H1 (cell line): ENCODE results near the gene TRAPPC8. TPM values are rescaled to one million over a fixed set of nuclear protein-coding genes. Genes with fewer than 3 reads are reported as not detected.

ENCODE experiments used
- CTCF ChIA-PET: fragments of 300-600 bp; sonication (Branson Sonifier 250); formaldehyde crosslinking; loops from one replicate; lab custom pipeline; 2021; ENCODE audit not compliant: partially characterized antibody; lab: Charles Lee
- POLR2A ChIA-PET: fragments of 300-600 bp; sonication (Branson Sonifier 250); formaldehyde crosslinking; loops from one replicate; lab custom pipeline; 2021; ENCODE audit warnings: inconsistent platforms; ENCODE audit not compliant: partially characterized antibody; lab: Charles Lee
- DNase-seq, 2 experiments: peaks; one replicate each; pipeline versions ENCODE4 v3.0.0 to v3.0.0-alpha.2; 2010 to 2022; ENCODE audit warnings: low spot score in 2 of 2, low read depth in 1 of 2, mixed read lengths in 1 of 2
- FAIRE-seq: peaks from 2 replicates; lab custom pipeline; 2011; peaks lifted over from hg19 to GRCh38; lab: Jason Lieb, UNC
- H2AFZ ChIP-seq: 2 replicates; pipeline ENCODE4 v1.8.1; 2012; ENCODE audit warnings: low read length, inconsistent platforms
- H2AK5ac ChIP-seq: 2 replicates; pipeline ENCODE4 v1.6.1; 2013; ENCODE audit warnings: low read depth, low read length
- H2BK120ac ChIP-seq: replicated peaks from 2 replicates; pipeline ENCODE3; 2013; ENCODE audit warnings: low read depth, low read length, inconsistent platforms
- H2BK12ac ChIP-seq: 2 replicates; pipeline ENCODE4 v1.6.1; 2013; ENCODE audit warnings: low read depth, low read length
- H2BK15ac ChIP-seq: 2 replicates; pipeline ENCODE4 v1.6.1; 2013; ENCODE audit warnings: low read length
- H2BK20ac ChIP-seq: 2 replicates; pipeline ENCODE4 v1.6.1; 2013; ENCODE audit warnings: low read length
- H2BK5ac ChIP-seq: 2 replicates; pipeline ENCODE4 v1.6.1; 2013; ENCODE audit warnings: low read depth, low read length
- H3K14ac ChIP-seq: 2 replicates; pipeline ENCODE4 v1.6.1; 2013; ENCODE audit warnings: inconsistent platforms; ENCODE audit not compliant: insufficient read length
- H3K18ac ChIP-seq: 2 replicates; pipeline ENCODE4 v1.6.1; 2013; ENCODE audit warnings: low read length; ENCODE audit errors: extremely low read depth
- H3K23ac ChIP-seq: 2 replicates; pipeline ENCODE4 v1.6.1; 2013; ENCODE audit warnings: inconsistent platforms; ENCODE audit not compliant: insufficient read length
- H3K23me2 ChIP-seq: 2 replicates; pipeline ENCODE4 v1.6.1; 2013; ENCODE audit warnings: low read depth, low read length
- H3K27ac ChIP-seq: 2 replicates; pipeline ENCODE4 v1.6.1; 2011; ENCODE audit warnings: low read depth, low read length, inconsistent platforms
- H3K27me3 ChIP-seq, 4 experiments: replicated peaks in 1 of 4; 1 replicate in 1 of 4; 2 replicates in 3 of 4; pipeline versions ENCODE4 v1.6.1 to v1.8.1; 2011 to 2013; ENCODE audit warnings: low read length in 3 of 4, mild to moderate bottlenecking in 3 of 4, inconsistent platforms in 2 of 4, mixed read lengths in 2 of 4, moderate library complexity in 1 of 4; ENCODE audit not compliant: control insufficient read depth in 3 of 4, insufficient read depth in 3 of 4; ENCODE audit errors: extremely low read depth in 1 of 4
- H3K36me3 ChIP-seq, 4 experiments: 2 replicates each; pipeline versions ENCODE4 v1.6.1 to v1.8.1; 2011 to 2013; ENCODE audit warnings: mild to moderate bottlenecking in 4 of 4, low read length in 3 of 4, moderate library complexity in 2 of 4, control low read depth in 1 of 4, inconsistent platforms in 1 of 4; ENCODE audit not compliant: insufficient read depth in 4 of 4, control insufficient read depth in 2 of 4
- H3K4ac ChIP-seq: replicated peaks from 2 replicates; pipeline ENCODE3; 2013; ENCODE audit warnings: low read length, low read depth, mixed read lengths, inconsistent platforms; ENCODE audit not compliant: insufficient read length
- H3K4me1 ChIP-seq, 4 experiments: replicated peaks in 1 of 4; 1 replicate in 1 of 4; 2 replicates in 3 of 4; pipeline versions ENCODE4 v1.6.1 to v1.8.1; 2011 to 2013; ENCODE audit warnings: low read length in 3 of 4, inconsistent platforms in 2 of 4, mixed read lengths in 1 of 4; ENCODE audit not compliant: insufficient read depth in 4 of 4, control insufficient read depth in 3 of 4
- H3K4me2 ChIP-seq, 2 experiments: 2 replicates each; pipeline versions ENCODE4 v1.6.1 to v1.8.1; 2011 to 2013; ENCODE audit warnings: low read depth in 2 of 2, low read length in 2 of 2, control low read depth in 1 of 2, inconsistent platforms in 1 of 2, mild to moderate bottlenecking in 1 of 2; ENCODE audit not compliant: insufficient read depth in 1 of 2
- H3K4me3 ChIP-seq, 4 experiments: fragments of 200-600, 300-600 bp in 1 of 4; sonication (generic), shearing (Covaris generic), sonication (Bioruptor Twin) in 1 of 4; 2 replicates each; pipeline versions ENCODE4 v1.5.1 to v1.8.1; 2011 to 2016; ENCODE audit warnings: low read length in 4 of 4, low read depth in 3 of 4, control low read depth in 2 of 4, inconsistent platforms in 2 of 4, mild to moderate bottlenecking in 2 of 4, mixed read lengths in 1 of 4, moderate library complexity in 1 of 4; ENCODE audit not compliant: insufficient read depth in 2 of 4; ENCODE audit errors: extremely low read depth in 1 of 4
- H3K56ac ChIP-seq: replicated peaks from 2 replicates; pipeline ENCODE3; 2013; ENCODE audit warnings: low read depth, mild to moderate bottlenecking, mixed read lengths, low read length, inconsistent platforms; ENCODE audit not compliant: insufficient read length
- H3K79me1 ChIP-seq: 2 replicates; pipeline ENCODE4 v1.6.1; 2013; ENCODE audit warnings: low read depth, low read length, control low read depth
- H3K79me2 ChIP-seq, 2 experiments: 2 replicates each; pipeline versions ENCODE4 v1.6.1 to v1.8.1; 2012 to 2013; ENCODE audit warnings: low read length in 2 of 2, mild to moderate bottlenecking in 2 of 2, inconsistent platforms in 1 of 2; ENCODE audit not compliant: insufficient read depth in 2 of 2, control insufficient read depth in 1 of 2
- H3K9ac ChIP-seq, 4 experiments: replicated peaks in 1 of 4; 1 replicate in 1 of 4; 2 replicates in 3 of 4; pipeline versions ENCODE4 v1.6.1 to v1.8.1; 2011 to 2013; ENCODE audit warnings: low read depth in 3 of 4, low read length in 3 of 4, control low read depth in 2 of 4, mild to moderate bottlenecking in 2 of 4, moderate library complexity in 2 of 4, inconsistent platforms in 1 of 4; ENCODE audit errors: extremely low read depth in 1 of 4
- H3K9me3 ChIP-seq, 2 experiments: 2 replicates each; pipeline versions ENCODE4 v1.6.1 to v1.8.1; 2012 to 2013; ENCODE audit warnings: mild to moderate bottlenecking in 2 of 2, moderate library complexity in 2 of 2, control low read depth in 1 of 2, inconsistent platforms in 1 of 2, low read depth in 1 of 2, low read length in 1 of 2, mixed read lengths in 1 of 2; ENCODE audit not compliant: insufficient read depth in 2 of 2
- H4K20me1 ChIP-seq, 2 experiments: replicated peaks in 1 of 2; 2 replicates each; pipeline versions ENCODE3 to v1.8.1; 2011 to 2013; ENCODE audit warnings: inconsistent platforms in 2 of 2, low read length in 2 of 2, mild to moderate bottlenecking in 1 of 2; ENCODE audit not compliant: insufficient read depth in 2 of 2, control insufficient read depth in 1 of 2
- H4K5ac ChIP-seq: 2 replicates; pipeline ENCODE4 v1.6.1; 2013; ENCODE audit warnings: low read length, low read depth, mixed read lengths, inconsistent platforms; ENCODE audit not compliant: insufficient read length
- H4K8ac ChIP-seq: 2 replicates; pipeline ENCODE4 v1.8.0; 2013; ENCODE audit warnings: mild to moderate bottlenecking, moderate library complexity, low read length, inconsistent platforms; ENCODE audit not compliant: insufficient read depth; ENCODE audit errors: extremely low read depth
- H4K91ac ChIP-seq: replicated peaks from 2 replicates; pipeline ENCODE3; 2013; ENCODE audit warnings: low read length, mixed read lengths, inconsistent platforms; ENCODE audit not compliant: insufficient read length
- ASH2L ChIP-seq: fragments of 200-600, 300-600 bp; sonication (generic); IDR thresholded peaks from one replicate; pipeline ENCODE4 v1.7.1; 2017; ENCODE audit warnings: low read length
- EZH2 ChIP-seq: fragments of 200-600 bp; sonication (generic); IDR thresholded peaks from 2 replicates; pipeline ENCODE4 v1.7.1; 2012; ENCODE audit warnings: low read depth, mild to moderate bottlenecking, moderate library complexity, low read length, inconsistent platforms; ENCODE audit not compliant: severe bottlenecking
- HDAC6 ChIP-seq: IDR thresholded peaks from one replicate; pipeline ENCODE4 v1.7.1; 2012; ENCODE audit warnings: low read depth, mild to moderate bottlenecking, inconsistent platforms, low read length, moderate library complexity
- JUND ChIP-seq: IDR thresholded peaks from 2 replicates; pipeline ENCODE4 v1.6.1; 2011; ENCODE audit warnings: mild to moderate bottlenecking, improper control_type of control experiment, low read length
- PHF8 ChIP-seq: fragments of 200-600 bp; sonication (generic); conservative IDR thresholded peaks from 2 replicates; pipeline ENCODE4 v1.7.1; 2012; ENCODE audit warnings: low read depth, mild to moderate bottlenecking, inconsistent platforms, low read length, moderate library complexity
- RXRA ChIP-seq: IDR thresholded peaks from 2 replicates; pipeline ENCODE4 v1.6.1; 2011; ENCODE audit warnings: low read depth, mild to moderate bottlenecking, low read length, moderate library complexity; ENCODE audit not compliant: insufficient read depth
- SIN3A ChIP-seq, 2 experiments: IDR thresholded peaks in 1 of 2; conservative IDR thresholded peaks in 1 of 2; 2 replicates each; pipeline ENCODE4 v1.6.1; 2011 to 2012; ENCODE audit warnings: low read length in 2 of 2, improper control_type of control experiment in 1 of 2, low read depth in 1 of 2, mild to moderate bottlenecking in 1 of 2
- SIX5 ChIP-seq: IDR thresholded peaks from 2 replicates; pipeline ENCODE4 v1.6.1; 2011; ENCODE audit warnings: mild to moderate bottlenecking, low read depth, low read length
- SP4 ChIP-seq: IDR thresholded peaks from 2 replicates; pipeline ENCODE4 v1.6.1; 2012; ENCODE audit warnings: low read length, inconsistent platforms
- SUZ12 ChIP-seq: fragments of 200-600 bp; sonication (generic); IDR thresholded peaks from 2 replicates; pipeline ENCODE4 v1.6.1; 2012; ENCODE audit warnings: mild to moderate bottlenecking, inconsistent platforms, low read length, moderate library complexity, mixed read lengths
- TCF12 ChIP-seq: IDR thresholded peaks from 2 replicates; pipeline ENCODE4 v1.6.1; 2011; ENCODE audit warnings: low read depth, mild to moderate bottlenecking, low read length
- WGBS, 2 experiments: shearing (Covaris generic) in 1 of 2; methylation state at CpG; one replicate each; pipeline versions ENCODE4 v1.1.6 to v1.1.7; 2013 to 2015; ENCODE audit warnings: low lambda C conversion rate in 2 of 2, mixed read lengths in 2 of 2, inconsistent platforms in 1 of 2, low coverage in 1 of 2, missing lambda C conversion rate in 1 of 2; ENCODE audit not compliant: insufficient replicate concordance in 2 of 2, insufficient coverage in 1 of 2, insufficient read length in 1 of 2; ENCODE audit errors: extremely low coverage in 1 of 2, missing lambda C conversion rate in 1 of 2; 5-methylcytosine and 5-hydroxymethylcytosine counted together
- polyA plus RNA-seq, 7 experiments: library from polyadenylated mRNA; depleted of rRNA in 3 of 7; stranded (reverse) in 5 of 7; unstranded in 2 of 7; fragments of >200 nt in 5 of 7; fragments of 200-250 nt in 2 of 7; gene quantifications; 1 replicate in 5 of 7; 2 replicates in 1 of 7; 4 replicates in 1 of 7; pipeline versions ENCODE4 v1.2.1 to v1.2.3, GENCODE V29; 2011 to 2013; ENCODE audit warnings: missing spikeins in 2 of 7, mixed read lengths in 2 of 7
- total RNA-seq: library from RNA; stranded (reverse); fragmentation: NEBNext Ultra II Directional; extraction: Animal tissue kit (Norgen Biotek cat#: 25700); gene quantifications from 2 replicates; pipeline ENCODE4 v1.2.1, GENCODE V29; 2021
- TF ChIP-seq, protein P1 (sequence below), 3 experiments: IDR thresholded peaks; 1 replicate in 2 of 3; 2 replicates in 1 of 3; pipeline versions ENCODE4 v1.5.1 to v1.6.1; 2011; ENCODE audit warnings: low read length in 3 of 3, mild to moderate bottlenecking in 3 of 3, inconsistent platforms in 2 of 3, low read depth in 1 of 3, moderate library complexity in 1 of 3; ENCODE audit not compliant: insufficient read depth in 1 of 3; ENCODE audit errors: control extremely low read depth in 1 of 3

TRAPPC8 gene
- total and polyA plus RNA-seq, 2 of the 8 experiments (the other 6 are each of a cell fraction or from before 2014, with no cell fraction given), result 43.6 to 56.5 TPM

- ChIA-PET POLR2A (interaction anchor here (0.7 to 1.3 kb wide), 3 partner anchors 19 to 73 kb away, joined by 3 read pairs; partner anchors contain the start of gene TRAPPC8), CTCF (interaction anchor here (0.7 to 1.4 kb wide), 2 partner anchors 34 to 38 kb away, joined by 3 read pairs; no protein-coding TSS in a partner anchor)
- Histone ChIP-seq H3K4me2 (no peak overlapping the region), H3K23me2 (no peaks in the 10 kb centered on the region), H2BK20ac (no peak overlapping the region), H3K4ac (no peak overlapping the region), H3K14ac (no peak overlapping the region), H4K8ac (no peak overlapping the region), H3K23ac (no peak overlapping the region), H3K4me3 (no peak overlapping the region), H3K27me3 (no peaks in the 10 kb centered on the region), H3K56ac (no peak overlapping the region), H2BK12ac (no peak overlapping the region), H2AFZ (no peak overlapping the region), H2BK120ac (no peak overlapping the region), H2BK15ac (no peak overlapping the region), H4K5ac (no peak overlapping the region), H3K9me3 (no peaks in the 10 kb centered on the region), H3K9ac (no peak overlapping the region), H3K79me1 (no peaks in the 10 kb centered on the region), H2AK5ac (no peak overlapping the region), H4K91ac (no peak overlapping the region), H3K27ac (no peak overlapping the region), H3K18ac (no peak overlapping the region), H3K79me2 (peaks cover 0 to 20% of the 10 kb centered on the region in 2 experiments; a peak in 2 of 4 replicates), H3K4me1 (no peaks in the 10 kb centered on the region), H3K36me3 (peaks cover 0 to 11% (median 2%) of the 10 kb centered on the region in 4 experiments; a peak in 3 of 8 replicates), H2BK5ac (no peak overlapping the region), H4K20me1 (no peaks in the 10 kb centered on the region)
- no peak for DNase-seq
- FAIRE-seq, result no peak
- 99% methylated on average over 3 of the region's 3 CpGs; no CpG with 5 or more reads in 1 of the 2 experiments for WGBS, 2 experiments
- TF ChIP-seq SUZ12 (no peak), HDAC6 (no peak), ASH2L (no peak), TCF12 (no peak), EZH2 (no peak), JUND (no peak), PHF8 (no peak), SP4 (no peak), SIN3A (conservative IDR thresholded peaks at IDR 0.05 in 1 of 2, IDR thresholded peaks at IDR 0.05 in 1 of 2; ENCODE audit: low read depth in 1 of 2, low read length in 2 of 2) (no peak), SIX5 (no peak), RXRA (no peak)
- TF ChIP-seq, protein P1, sequence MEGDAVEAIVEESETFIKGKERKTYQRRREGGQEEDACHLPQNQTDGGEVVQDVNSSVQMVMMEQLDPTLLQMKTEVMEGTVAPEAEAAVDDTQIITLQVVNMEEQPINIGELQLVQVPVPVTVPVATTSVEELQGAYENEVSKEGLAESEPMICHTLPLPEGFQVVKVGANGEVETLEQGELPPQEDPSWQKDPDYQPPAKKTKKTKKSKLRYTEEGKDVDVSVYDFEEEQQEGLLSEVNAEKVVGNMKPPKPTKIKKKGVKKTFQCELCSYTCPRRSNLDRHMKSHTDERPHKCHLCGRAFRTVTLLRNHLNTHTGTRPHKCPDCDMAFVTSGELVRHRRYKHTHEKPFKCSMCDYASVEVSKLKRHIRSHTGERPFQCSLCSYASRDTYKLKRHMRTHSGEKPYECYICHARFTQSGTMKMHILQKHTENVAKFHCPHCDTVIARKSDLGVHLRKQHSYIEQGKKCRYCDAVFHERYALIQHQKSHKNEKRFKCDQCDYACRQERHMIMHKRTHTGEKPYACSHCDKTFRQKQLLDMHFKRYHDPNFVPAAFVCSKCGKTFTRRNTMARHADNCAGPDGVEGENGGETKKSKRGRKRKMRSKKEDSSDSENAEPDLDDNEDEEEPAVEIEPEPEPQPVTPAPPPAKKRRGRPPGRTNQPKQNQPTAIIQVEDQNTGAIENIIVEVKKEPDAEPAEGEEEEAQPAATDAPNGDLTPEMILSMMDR (IDR thresholded peaks at IDR 0.05; ENCODE audit: control extremely low read depth in 1 of 3, insufficient read depth in 1 of 3, low read depth in 1 of 3, low read length in 3 of 3), result no peak
Observed at GRCh38 chr18:31920277-31920676, 22.7 kb downstream of the TRAPPC8 start.
